ENCODE measurements around the gene RIT1.

The RIT1 gene

DNA sequence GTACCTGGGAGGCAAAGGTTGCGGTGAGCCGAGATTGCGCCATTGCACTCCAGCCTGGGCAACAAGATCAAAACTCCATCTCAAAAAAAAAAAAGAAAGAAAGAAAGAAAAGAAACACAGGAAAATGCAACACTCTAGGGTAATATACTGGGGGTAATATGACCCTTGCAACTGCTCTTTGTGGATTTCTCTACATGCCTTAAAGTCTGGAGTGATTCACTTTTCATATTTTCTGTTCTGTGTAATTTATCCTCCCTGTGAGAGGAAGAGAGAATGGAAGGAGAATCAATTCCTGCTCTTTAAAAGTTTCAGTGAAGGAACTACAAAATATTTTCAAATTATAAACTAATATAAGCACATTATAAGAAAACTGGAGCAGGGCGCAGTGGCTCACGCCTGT lies 22.7 kb downstream of the RIT1 start:
- DNase-seq, result no peak

DNA sequence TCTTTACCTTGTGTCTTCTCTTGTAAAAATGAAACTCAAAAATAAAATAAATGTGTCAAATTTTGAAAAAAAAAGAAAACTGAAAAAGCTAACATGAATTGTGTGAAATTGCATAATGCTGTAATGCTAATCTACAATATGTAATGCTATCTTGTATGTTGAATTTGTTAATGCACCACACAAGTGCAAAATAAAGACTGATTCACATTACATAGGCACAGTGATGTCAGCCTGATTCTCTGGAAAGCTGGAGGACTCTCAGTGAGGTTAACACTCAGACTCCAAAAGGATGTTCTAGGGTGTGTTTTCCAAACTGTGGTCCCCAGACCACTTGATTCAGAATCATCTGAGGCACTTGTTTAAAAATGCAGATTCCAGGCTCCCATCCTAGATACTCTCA lies 26.2 kb downstream of the RIT1 start:
- no peak for DNase-seq

DNA sequence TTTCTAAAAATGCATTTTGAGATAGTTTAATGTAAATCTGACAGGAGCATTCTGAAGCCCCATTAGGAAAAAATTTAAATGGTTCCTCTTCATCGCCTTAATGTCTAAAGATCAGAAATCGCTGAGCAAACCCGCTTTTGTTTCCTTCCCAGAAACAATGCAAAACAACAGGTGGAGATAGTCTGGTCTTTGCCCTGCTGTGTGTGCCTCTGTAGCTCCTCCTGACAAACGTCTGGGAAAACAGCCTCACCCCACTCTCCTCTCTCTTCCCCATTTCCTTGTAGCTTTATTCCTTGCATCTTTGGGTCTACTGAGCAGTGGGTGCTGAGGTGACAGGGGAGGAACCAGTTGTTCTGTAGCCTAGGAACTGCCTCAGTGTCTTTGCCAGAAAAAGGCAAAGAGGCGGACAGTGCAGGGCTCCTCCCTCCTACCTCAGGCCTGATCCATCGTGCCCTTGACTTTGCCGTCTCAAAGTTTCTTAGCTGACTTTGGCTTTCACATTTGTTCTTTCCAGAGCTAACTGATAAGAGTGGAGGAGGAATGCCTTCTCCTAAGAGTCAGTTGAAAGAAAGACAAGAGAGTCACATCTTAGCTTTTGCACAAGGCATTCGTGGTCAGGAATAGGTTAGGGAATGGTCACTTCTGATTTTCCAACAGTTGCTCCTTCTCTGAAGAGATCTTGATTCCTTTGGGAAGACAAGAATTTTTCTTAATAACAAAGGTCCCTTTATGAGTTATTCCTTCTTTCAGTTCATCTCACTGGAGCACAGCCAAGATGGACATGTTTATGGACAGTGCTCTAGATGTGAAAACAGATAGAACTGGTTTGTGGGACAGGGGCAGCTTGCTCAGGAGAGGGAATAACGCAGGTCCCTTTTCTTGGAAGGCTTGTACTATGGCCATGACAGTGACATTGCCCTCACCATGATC lies 26.9 kb downstream of the RIT1 start:
- DNase-seq, result no peak

DNA sequence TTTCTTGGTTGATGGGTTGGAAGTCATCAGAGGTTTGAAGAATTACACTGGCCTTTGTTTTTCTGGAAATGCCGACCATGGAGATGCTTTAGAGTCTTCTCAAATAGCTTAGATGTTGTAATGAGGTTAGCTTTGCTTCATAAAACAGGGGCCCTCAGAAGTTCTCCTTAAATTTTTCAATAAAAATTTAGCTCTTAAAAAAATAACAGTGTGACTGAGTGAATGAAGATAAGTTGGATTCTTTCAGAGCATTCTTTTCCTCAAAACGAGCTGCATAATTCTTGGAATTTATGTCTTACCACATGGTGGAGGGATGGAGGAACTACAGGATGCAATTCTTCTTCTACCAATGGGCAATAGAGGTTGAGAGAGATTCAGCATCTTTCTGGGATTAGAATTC lies 28.4 kb downstream of the RIT1 start:
- no peak for DNase-seq

DNA sequence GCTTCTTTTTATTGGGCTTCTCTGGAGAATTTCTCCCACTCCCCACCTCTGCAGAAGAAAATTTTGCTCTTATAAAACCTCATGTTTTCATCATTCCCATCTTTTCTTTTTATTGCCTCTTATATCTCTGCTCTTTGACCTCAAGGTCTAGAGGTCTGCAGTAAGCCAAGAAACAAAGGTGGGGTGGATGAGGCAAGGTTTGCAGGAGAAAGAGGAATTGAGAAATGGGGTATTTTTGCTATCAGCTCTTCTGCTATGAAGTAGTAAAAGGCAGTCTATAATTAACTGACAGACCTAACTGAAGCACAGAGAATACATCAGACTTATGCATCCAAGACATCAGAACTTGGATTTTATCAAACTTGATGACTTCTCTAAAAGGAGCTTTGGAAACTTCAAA lies 28.9 kb downstream of the RIT1 start:
- DNase-seq, result no peak

DNA sequence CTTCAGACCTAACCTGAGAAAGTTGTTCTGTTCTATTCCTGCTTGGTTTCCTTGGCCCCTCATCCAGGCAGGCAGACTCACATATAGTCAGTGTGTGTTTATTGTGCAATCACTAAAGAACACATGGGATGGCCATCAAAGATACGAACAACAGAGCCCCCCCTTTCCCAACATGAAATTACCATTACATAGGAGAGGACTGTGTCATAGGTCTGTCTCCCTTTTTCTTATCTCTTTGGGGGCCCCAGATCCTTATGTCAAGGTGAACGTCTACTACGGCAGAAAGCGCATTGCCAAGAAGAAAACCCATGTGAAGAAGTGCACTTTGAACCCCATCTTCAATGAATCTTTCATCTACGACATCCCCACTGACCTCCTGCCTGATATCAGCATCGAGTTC lies 30.2 kb downstream of the RIT1 start:
- no peak for DNase-seq

DNA sequence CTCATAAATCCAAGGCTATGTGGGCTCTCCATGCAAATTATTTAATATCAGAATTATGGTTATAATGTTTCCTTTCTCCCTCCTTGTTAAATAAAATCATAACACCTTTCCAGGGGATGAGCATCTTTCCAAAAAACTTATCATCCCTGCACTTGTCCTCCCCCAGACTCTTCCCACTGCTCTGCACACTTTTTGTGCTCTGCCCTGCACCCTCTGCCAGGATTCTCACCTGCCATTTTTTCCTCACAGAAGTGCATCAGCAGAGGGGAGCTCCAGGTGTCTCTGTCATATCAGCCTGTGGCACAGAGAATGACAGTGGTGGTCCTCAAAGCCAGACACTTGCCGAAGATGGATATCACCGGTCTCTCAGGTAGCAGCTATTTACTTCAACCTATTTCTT lies 30.9 kb downstream of the RIT1 start:
- no peak for DNase-seq

DNA sequence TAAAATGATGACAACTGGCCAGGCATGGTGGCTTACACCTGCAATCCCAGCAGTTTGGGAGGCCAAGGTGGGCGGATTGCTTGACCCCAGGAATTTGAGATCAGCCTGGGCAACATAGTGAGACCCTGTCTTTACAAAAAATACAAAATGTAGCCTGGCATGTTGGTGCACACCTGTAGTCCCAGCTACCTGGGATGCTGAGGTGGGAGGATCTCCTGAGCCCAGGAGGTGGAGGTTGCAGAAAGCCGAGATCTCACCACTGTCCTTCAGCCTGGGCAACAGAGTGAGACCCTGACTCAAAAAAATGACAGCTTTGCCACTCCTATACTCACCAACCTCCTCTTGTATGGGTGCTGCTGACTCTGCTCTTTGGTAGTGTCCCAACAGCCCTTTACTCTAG lies 33.2 kb downstream of the RIT1 start:
- no peak for DNase-seq

DNA sequence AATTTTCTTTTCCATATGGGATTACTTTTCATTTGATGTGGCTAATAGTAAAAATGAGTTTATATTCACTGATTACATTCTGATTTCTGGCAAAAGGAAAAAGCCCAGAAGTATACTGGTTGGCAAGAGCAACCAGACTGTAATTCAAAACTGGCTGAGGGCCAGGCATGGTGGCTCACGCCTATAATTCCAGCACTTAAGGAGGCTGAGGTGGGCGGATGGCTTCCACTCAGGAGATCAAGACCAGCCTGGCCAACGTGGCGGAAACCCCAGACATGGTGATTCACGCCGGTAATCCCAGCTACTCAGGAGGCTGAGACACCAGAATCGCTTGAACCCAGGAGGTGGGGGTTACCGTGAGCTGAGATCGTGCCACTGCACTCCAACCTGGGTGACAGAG lies 37.3 kb downstream of the RIT1 start:
- no peak for DNase-seq

DNA sequence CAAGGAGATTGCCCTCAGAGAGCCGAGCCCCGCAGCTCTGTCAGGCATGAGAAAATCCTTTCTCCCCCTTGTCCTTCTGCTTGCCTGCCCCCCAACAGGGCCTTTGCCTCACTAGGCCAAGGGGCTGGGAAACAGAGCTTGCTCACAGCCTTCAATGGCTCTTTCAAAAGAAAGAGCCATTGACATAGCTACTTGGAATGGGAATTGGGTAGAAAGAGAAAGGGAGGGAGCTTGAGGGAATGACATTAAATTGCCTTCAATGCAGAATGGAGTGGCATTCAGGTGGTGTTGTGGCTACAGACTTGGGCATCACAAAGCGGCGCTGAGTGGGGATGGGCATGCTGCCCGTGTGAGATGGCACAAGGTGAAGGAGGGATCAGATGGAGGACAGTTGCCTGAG lies 38.6 kb downstream of the RIT1 start:
- DNase-seq, result no peak

DNA sequence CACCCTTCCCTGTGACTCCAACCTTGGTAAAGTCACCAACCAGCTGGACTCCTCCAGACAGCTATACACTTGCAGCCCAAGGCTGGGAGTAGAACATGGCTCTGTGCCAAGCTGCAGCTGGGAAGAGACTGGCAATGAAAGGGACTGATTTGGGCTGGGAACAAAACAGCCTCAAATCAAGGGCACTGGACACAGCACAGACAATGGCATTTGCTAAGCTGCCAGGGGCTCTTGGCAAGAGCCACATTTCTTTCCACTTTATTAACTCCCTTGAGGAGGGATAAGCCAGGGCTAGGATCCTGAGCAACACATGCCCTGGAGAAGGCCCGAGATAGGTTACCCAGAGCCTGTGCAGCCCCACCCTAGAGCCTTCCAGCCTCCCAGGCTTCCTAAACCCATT lies 39.8 kb downstream of the RIT1 start:
- no peak for DNase-seq

DNA sequence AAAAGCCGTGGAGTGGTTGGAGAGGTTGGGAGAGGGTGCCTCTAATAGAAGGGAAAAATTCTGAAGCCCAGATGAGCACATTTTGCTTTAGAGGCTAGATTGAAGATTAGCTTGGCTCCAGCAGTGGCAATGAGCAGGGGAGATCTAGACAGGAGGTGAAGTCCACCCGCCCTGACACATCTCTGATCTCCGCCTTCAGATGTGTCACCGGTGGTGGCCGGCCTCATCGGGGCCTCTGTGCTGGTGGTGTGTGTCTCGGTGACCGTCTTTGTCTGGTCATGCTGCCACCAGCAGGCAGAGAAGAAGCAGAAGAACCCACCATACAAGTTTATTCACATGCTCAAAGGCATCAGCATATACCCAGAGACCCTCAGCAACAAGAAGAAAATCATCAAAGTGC lies 43.4 kb downstream of the RIT1 start:
- no peak for DNase-seq

DNA sequence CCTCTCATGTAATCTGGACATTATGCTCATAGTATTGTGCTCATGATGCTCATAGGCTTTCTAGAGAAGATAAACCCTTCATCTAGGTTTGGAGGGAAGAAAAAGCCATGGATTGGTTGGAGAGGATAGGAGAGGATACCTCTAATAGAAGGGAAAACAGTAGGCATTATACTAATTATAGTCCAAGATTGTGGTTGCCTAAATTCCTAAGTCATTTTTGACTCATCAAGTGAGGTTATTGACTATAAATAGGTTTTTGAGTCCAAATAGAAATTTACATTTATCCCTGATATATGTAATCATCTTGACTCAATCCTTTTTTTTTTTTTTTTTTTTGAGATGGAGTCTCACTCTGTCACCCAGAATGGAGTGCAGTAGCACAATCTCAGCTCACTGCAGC lies 46.8 kb downstream of the RIT1 start:
- no peak for DNase-seq

DNA sequence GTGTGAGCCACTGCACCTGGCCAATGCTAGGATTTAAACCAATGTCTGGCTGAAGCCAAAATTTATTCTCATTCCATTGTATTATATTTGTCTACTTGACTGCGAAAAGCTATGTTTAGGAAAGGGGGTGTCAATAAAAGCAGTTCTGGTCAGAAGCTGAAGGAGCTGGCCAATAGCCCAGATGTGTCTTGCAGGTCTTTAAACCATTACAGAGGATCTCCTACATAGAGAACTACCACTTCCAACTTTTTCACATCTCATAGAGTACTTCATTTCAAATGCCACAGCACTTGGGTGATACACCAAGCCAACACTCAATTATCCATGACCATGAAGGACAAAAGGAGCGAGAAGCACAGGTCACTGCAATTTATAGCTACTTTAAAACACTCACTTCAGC lies 49.3 kb downstream of the RIT1 start:
- no peak for DNase-seq

DNA sequence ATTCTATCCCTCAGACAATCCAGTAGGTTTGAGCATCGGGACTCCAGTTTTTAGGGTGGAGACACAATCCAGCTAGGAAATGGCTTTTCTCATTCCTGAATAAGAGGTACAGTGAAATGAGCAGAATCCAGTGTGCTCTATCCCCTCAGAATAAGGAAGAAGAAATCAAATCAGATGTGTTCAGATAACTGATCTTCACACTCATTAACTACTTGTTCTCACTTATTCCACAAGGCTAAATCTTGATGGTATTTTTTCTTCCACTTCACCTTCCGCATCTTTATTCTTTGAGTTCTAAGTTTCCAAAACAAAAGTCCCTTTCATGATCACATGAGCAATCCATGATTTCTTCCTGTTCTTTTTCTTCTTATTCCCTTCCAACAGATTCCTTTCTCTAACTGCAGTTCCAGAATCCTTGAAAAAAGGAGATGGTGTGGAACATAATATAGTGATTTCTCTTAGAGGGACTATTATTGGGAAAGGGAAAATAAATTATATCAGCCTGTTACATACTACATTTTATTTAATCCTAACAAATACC lies 50.1 kb downstream of the RIT1 start:
- DNase-seq, result no peak

DNA sequence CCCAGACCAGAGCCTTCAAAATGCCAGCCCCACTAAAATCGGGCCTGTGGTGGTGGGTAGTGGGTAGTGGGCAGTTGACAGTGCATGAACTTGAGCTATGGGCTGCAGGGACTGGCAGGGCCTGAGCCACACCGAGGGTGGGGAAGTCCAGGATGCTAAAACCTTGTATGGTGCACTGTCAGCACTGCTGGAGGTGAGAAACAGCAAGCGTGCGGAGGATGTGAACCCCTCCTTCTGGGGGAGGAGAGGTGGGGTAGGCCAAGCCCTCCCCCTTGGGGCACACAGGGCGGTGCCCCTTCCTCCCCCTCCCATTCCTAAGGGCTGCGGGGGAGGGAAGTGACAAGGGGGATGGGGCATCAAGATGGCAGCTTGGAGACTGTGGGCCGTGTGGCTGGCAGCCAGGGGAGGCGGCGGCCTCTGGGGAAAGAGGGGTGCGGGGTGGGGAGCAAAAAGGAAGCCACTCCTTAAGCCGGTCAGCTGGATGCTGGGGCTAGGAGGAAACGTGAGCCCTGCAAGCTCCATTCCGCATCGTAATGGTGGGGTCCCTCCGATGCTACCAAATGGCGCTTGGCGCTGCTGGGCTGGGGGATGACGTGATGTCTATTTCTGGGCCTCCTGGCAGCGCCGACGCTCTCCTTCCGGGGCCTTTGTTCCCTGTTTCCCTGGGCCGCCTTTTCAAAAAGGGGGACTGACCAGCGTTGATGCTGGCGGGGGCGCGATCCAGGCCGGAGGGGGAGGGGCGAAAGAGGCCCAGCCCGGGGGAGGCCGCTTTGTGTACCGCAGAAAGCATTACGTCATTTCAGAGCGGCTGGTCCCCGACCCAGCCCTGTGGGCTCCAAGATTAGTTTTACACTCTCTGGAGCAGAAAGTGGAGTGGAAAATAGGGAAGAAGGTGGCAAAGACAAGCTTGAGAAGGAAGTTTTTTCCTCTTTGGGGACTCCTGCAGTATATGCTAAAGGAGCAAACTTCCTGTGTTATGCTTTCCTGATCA lies 51.0 kb downstream of the RIT1 start:
- no peak for DNase-seq

DNA sequence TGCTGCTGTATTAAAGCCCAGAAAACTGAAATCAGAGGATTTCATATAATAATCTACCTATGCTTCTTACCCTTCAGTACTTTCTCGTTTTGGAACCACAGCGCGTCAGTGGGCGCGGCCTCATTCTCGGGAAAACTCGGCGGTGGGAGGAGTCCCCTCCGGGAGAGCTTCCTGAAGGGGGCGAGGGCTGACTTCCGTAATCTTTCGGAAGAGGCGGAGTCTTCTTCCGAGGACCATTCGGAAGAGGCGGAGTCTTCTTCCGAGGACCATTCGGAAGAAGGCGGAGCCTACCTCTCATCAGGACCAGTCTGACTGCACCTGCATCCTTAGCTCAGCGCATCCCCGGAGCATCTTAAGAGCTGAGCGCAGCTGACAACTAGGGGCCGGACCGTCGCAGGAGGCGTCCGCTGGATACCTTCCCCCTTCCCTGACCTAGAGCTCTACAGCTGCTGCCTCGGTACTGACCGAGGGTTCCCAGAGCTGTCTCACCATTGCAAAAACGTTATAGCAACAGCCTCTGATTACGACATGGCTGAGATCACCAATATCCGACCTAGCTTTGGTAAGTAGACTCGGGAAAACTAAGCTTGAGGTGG lies 51.8 kb downstream of the RIT1 start, which contains the start of gene SYT11:
Gene SYT11, plus strand, starts transcription at position 334 of the 596 bp plus-strand sequence. Its CDS starts 195 bp downstream, at position 529.
- DNase-seq, result peak; percentile 79

DNA sequence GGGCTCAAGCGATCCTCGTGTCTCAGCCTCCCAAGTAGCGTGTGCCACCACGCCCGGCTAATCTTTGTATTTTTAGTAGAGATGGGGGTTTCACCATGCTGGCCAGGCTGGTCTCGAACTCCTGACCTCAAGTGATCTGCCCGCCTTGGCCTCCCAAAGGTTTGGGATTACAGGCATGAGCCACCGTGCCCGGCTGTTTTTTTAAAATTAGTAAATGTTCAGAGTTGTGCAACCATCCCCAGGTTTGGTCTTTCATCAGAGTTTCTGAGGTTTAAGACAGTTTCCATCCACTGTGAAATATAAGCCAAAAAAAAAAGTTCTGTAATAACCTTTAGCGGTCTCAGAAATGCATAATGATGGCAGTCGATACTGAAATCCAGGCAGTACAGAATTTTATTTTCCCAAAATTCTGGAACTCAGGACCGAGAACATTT lies 52.3 kb downstream of the RIT1 start:
- DNase-seq, result peak; percentile 79

DNA sequence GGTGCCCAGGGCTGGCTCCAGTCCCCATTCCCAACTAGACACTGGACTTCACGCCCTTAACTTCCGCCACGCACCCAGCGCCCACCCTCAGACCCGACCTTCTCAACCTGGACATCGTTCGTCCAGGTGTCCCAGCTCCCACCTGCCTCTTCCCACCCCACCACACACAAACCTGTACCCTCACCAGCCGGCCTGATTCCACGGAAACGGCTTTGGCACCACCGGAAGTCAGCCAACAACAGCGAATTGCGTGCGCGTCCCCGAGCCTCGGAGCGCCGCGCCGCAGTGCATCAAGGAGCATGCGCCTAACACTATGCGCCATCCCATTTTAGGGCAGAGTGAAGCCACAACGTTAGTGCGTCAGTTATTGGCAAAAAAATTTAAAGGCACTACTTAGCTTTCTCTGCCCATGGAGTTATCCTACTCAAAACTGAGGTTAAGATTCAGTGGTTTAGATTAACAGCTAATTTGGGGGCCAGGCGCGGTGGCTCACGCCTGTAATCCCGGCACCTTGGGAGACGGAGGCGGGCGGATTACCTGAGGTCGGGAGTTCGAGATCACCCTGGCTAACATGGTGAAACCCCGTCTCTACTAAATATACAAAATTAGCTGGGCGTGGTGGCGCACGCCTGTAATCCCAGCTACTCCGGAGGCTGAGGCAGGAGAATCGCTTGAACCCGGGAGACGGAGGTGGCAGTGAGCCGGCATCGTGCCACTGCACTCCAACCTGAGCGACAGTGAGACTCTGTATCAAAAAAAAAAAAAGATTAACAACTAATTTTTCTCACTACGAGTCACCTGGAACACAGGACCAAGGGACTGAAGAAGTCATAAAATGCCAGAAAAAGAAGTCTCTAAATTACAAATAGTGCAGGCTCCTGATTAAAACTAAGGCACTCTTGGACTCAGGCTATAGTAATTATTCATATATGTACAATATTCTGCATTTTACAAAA lies 53.9 kb downstream of the RIT1 start, which contains the start of gene GON4L:
Gene GON4L, minus strand, starts transcription at position 240 of the 956 bp plus-strand sequence. CDS start 3,434 bp downstream, outside the sequence.
- DNase-seq, result peak; percentile 81

DNA sequence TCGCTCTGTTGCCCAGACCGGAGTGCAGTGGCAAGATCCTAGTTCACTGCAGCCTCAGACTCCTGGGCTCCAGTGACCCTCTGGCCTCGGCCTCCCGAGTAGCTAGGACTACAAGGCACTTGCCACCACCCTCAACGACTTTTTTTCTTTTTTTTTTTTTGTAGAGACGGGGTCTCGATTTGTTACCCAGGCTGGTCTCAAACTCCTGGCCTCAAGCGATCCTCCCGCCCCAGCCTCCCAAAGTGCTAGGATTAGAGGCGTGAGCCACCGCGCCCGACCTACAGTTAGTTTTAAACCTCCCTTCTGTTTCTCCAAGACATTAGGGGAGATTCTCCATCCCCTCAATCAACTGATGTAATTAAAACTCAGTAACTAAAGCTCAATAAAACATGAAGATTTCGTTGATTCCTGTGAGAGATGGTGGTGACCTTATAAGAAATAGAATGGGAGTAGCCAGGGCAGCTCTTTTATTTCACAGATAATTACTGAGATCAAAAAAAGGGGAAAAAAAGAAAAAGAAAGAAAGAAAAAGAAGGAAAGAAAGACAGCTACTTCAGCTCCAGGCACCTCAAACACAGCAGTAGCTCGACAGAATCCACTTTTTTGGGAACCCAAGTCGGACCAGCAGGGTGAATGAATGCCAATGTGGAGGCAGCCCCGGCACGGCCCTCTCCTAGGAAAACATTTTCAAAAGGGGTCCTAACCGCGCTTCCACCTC lies 54.7 kb downstream of the RIT1 start:
- no peak for DNase-seq

DNA sequence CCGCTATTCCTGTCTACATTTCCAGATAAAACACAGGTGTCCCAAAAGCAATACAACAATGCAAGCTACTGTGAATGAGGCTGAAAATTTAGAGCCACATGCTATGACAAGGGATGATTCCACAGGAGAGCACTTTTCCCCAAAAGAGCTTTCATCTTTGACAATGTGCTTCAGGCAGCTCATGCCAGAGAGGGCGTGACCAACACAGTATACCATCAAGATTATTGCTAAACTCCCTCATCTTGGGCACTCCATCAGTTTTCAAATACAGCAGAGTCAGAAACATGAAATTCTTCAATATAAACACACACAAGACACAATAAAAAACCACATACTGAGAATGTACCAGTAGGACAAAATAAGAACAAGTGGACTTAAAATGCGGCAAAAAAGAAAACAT lies 60.8 kb downstream of the RIT1 start:
- no peak for DNase-seq
